K562 (cell line): ENCODE measurements around the gene SNX25. TPM values are rescaled to one million over a fixed set of nuclear protein-coding genes. Genes with fewer than 3 reads are reported as not detected.

Source experiments
- DIDO1 ChIP-seq: fragments of 450-650 bp; IDR thresholded peaks from 2 replicates; pipeline ENCODE4 v1.6.1; 2016; ENCODE audit warnings: low read depth, missing biosample characterization, missing genetic modification characterization
- ELF2 ChIP-seq: fragments of 250-450 bp; sonication (Bioruptor Pico); IDR thresholded peaks from 2 replicates; pipeline ENCODE4 v1.5.0; 2021; ENCODE audit warnings: mild to moderate bottlenecking
- ETS1 ChIP-seq: conservative IDR thresholded peaks from 2 replicates; pipeline ENCODE4 v1.6.1; 2011; ENCODE audit warnings: low read depth, mild to moderate bottlenecking, low read length; ENCODE audit not compliant: control insufficient read depth
- MGA ChIP-seq: fragments of 450-650 bp; IDR thresholded peaks from 2 replicates; pipeline ENCODE4 v1.6.1; 2016; ENCODE audit warnings: mild to moderate bottlenecking, moderate library complexity
- NONO ChIP-seq, 2 experiments: fragments of 200-400 bp in 1 of 2; fragments of 450-650 bp in 1 of 2; formaldehyde crosslinking in 1 of 2; IDR thresholded peaks; 2 replicates each; pipeline ENCODE4 v1.6.1; 2017; ENCODE audit warnings: low read depth in 2 of 2, mild to moderate bottlenecking in 2 of 2, moderate library complexity in 2 of 2, low read length in 1 of 2
- ZNF395 ChIP-seq: fragments of 200-800 bp; sonication (Bioruptor generic); IDR thresholded peaks from 2 replicates; pipeline ENCODE4 v1.6.1; 2017; ENCODE audit warnings: missing genetic modification characterization, missing compliant biosample characterization
- ZNF518B ChIP-seq: fragments of 250-450 bp; sonication (Bioruptor Pico); IDR thresholded peaks from 2 replicates; pipeline ENCODE4 v1.5.0; 2021; ENCODE audit warnings: mild to moderate bottlenecking, moderate library complexity
- ZNF57 ChIP-seq: fragments of 450-650 bp; formaldehyde crosslinking; IDR thresholded peaks from 2 replicates; pipeline ENCODE4 v1.4.0; 2020; ENCODE audit warnings: mild to moderate bottlenecking, moderate library complexity
- polyA plus RNA-seq, 8 experiments: library from polyadenylated mRNA; depleted of rRNA in 4 of 8; stranded (reverse) in 5 of 8; unstranded in 3 of 8; fragments of >200 nt; fragmentation: Nextera tagmentation in 2 of 8; fragmentation: Illumina TruSeq in 1 of 8; extraction: Ambion mirVana in 2 of 8; extraction: Trizol in 1 of 8; gene quantifications; 2 replicates each; pipeline versions ENCODE4 v1.2.1 to v1.2.3, GENCODE V29; 2011 to 2014; ENCODE audit warnings: inconsistent platforms in 1 of 8, missing spikeins in 1 of 8
- total RNA-seq, 7 experiments: library from RNA; depleted of rRNA in 6 of 7; stranded (reverse); fragments of >200 nt in 6 of 7; fragmentation: Illumina TruSeq in 2 of 7; extraction: Trizol in 2 of 7; gene quantifications; 2 replicates each; pipeline versions ENCODE4 v1.2.1 to v1.2.3, GENCODE V29; 2011 to 2021; ENCODE audit warnings: low replicate concordance in 1 of 7

SNX25 gene
- total and polyA plus RNA-seq, 9 of the 15 experiments (the other 6 are each of a cell fraction or from before 2014, with no cell fraction given): 2.5 to 23.4 (median 13.3) TPM

GRCh38 chr4:185203486-185204237 lies 5.7 kb upstream of the SNX25 start, which contains the start of gene CFAP97 (continued):
- peak; percentile 79; the same call in 1 of the 2 replicates for TF ChIP-seq ZNF395
- no peak for TF ChIP-seq ZNF57 (CRISPR knock-in tag)
- TF ChIP-seq MGA: peak; percentile 87
- TF ChIP-seq ETS1: 0 out of 2 replicates have a peak, but pooled peaks have one; percentile 43
- TF ChIP-seq DIDO1 (tag): no peak
- TF ChIP-seq NONO (IDR thresholded peaks at IDR 0.05; ENCODE audit: low read depth in 2 of 2, low read length in 1 of 2): peak; percentile 42 to 72; a peak in 3 of 4 replicates
- TF ChIP-seq ELF2 (CRISPR knock-in tag): 0 out of 2 replicates have a peak, but pooled peaks have one; percentile 35
- TF ChIP-seq ZNF518B (CRISPR knock-in tag): no peak
